Breast epithelium (tissue), 3 donors: ENCODE data around the gene ITGB2.

ENCODE experiments used
- CTCF ChIP-seq, 3 donors: fragments of 450-650 bp; IDR thresholded peaks; one replicate each; pipeline ENCODE4 v1.5.1; 2016 to 2017; ENCODE audit warnings: antibody characterized with exemption in 3 of 3, mild to moderate bottlenecking in 3 of 3, moderate library complexity in 3 of 3
- POLR2AphosphoS5 ChIP-seq, 3 donors: sonication (generic); formaldehyde crosslinking; IDR thresholded peaks; one replicate each; pipeline ENCODE4 v1.6.1; 2017; ENCODE audit warnings: antibody characterized with exemption in 3 of 3

DNA sequence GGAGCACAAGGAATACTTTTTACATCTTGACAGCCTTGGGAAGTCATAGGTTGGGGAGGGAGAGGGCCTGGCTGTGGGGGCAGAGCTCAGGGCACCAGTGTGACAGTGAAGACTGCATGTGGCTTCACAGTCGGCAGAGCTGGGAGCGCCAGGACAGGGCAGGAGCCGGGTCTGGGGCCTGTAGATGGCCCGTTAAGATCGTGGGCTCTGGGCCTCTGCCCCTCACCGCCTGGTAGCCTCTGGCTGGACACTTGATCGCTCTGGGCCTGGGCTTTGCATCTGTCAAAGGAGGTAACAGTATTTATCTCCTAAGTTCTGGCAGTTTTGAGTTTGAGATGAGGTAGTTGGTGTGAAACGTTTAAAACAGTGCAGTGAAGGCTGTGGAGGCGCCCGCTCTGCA is 23.9 kb upstream of the ITGB2 start:
- TF ChIP-seq POLR2AphosphoS5 (IDR thresholded peaks at IDR 0.05) (no peak), CTCF (IDR thresholded peaks at IDR 0.05) (no peak)
